ENCODE measurements around the gene FRY.

Gene FRY

DNA sequence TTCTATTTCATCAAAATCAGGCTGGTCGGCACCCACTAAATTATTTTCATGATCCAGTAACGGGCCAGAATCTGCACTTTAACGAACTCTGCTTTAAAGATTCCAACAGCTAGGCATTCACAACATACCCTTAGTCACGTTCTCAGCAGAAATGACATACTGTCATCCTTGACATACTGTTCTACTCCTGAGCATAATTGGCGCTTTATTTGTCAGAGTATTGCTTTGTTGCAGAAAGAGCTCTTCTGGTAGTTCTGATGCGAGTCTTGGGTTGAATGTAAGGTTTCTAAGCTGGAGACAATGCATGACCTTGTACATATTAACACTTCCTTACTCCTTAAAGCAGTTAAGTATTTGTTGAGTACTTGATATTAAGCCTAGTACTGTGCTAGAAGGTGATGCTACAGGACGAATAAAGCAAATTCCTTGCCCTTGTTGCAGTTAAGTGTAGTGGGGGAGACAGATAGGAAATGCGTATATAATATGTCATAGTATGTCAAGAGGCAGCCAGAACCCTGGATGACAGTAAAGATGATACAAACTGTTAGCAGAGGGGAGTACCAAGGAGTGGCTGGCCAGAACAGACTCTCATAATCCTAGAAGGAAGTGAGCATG lies 32.2 kb downstream of the FRY start:
- no peak for TF ChIP-seq POLR2A (IDR thresholded peaks at IDR 0.05; ENCODE audit: low read depth, low read length)
- no peak for DNase-seq (ENCODE audit: insufficient read length, low spot score)
- no peak for FAIRE-seq

DNA sequence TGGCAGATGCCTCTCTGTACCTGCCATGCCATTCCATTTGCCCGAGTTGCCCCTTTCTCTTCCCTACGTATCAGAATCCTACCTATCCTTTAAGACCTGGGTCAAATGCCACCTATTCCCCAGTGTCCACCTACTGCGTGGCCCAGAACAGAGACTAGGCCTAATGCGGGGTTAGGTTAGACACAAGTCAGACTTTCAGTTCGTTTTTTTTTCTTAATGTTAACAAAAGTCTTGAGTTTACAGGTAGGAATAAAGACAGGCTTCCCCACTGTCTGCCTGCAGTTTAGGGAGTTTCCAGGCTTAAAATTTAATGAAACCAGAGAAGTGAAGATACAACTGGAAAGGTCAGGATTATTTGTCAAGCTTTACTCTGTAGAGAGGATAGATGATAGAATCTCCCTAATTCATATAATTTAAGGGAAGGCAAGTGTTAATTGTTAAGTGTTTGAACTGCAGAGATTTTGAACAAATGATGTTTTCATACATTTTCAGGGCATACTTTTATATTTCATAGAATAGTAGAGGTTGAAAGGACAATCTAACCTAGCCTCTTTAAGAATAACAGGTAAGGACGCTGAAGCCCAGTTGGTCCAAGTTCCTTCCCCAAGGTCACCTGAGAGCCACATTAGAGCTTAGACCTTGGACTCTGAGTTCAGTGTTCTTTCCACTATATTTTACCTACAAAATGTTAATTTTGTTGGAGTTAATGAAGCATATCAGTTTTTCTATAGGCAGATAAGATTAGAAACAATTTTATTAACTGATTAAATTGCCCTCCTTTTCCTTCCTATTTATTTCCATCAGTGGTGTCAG lies 35.8 kb downstream of the FRY start:
- no peak for DNase-seq (ENCODE audit: insufficient read length, low spot score)
- FAIRE-seq, result no peak
- no peak for TF ChIP-seq POLR2A (IDR thresholded peaks at IDR 0.05; ENCODE audit: low read depth, low read length)

- TF ChIP-seq POLR2A (IDR thresholded peaks at IDR 0.05; ENCODE audit: low read depth, low read length), result no peak
- no peak for DNase-seq (ENCODE audit: insufficient read length, low spot score)
- FAIRE-seq, result no peak
Measured at GRCh38 chr13:32068255-32068654, 36.7 kb downstream of the FRY start.

DNA sequence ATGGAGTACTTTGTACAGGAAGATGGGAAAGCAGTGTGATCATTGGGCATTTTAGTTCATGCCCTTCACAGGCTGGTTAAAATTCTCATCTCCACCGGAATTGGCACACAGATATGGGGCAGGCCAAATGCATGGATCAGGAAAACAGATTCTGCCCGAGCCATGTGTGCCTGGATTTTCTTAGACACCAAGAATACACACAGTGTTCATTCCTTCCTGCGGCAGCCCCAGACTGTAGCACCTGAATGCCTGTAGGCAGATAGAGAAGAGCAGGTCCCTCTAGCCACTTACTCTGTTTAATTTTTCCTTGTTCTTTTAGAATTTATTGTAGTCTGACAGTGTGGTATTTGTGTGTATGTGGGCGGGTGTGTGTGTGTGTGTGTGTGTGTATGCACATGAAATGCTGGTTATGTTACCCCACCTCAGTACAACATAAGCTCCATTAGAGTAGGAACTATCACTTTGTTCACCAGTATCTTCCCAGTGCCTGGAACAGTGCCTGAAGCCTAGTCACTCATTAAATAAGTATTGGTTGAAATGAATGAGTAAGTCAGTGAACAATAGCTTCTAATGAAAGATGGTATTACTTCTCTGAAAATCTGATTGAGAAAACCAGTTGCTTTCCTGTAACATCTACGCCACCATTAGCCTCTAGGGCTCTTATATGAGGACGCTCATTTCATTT lies 41.7 kb downstream of the FRY start:
- no peak for TF ChIP-seq POLR2A (IDR thresholded peaks at IDR 0.05; ENCODE audit: low read depth, low read length)
- no peak for DNase-seq (ENCODE audit: insufficient read length, low spot score)
- FAIRE-seq, result no peak

DNA sequence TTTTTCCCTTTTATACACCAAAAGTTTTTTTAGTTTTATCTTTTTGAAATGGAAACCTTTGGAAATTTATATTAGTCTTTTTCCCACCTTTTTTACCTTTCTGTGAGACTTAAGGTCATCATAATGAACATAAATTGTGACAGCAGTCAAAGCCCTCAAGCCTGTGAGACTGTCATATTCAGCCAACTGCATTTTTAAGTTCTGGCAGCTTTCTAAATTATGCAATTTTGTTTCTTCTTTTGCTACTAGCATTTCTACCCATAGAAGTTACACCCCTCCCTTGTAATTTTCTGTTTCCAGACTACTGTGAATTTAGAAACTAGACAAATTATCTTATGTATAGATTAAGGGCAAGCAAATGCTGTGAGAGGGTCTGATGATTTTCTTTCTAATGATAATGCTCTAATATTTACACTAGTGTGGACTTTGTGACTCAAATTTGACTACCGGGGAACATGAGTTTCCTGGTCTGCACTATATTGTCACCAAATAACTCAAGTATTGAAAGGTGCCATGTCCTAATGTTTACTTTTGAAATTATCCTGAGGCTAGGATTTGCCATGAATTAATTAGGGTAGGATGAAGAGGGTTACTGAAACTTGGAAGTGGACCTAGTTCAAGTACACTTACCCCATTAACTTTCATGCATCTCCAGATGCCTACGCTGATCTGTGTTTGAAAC lies 43.7 kb downstream of the FRY start:
- TF ChIP-seq POLR2A (IDR thresholded peaks at IDR 0.05; ENCODE audit: low read depth, low read length), result no peak
- FAIRE-seq (no peak), DNase-seq (ENCODE audit: insufficient read length, low spot score) (no peak)

DNA sequence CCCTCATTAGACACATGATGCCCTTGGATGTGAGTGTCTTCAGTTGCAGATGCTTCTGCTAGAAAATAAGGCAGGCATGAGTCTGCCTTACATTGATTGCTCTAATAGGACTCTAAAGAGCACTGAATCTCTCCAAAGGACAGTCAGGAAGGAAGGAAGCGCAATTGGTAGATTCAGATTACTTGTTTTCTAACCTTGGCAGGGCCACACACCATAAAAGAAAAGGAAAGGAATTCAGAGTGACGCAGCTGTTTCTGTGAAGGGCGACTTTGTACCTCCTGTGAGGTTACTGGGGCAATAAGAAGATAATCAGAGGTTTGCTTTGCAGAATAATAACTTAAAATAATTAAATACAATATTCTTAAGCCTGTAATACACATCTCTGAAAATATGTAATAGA lies 48.0 kb downstream of the FRY start:
- DNase-seq (ENCODE audit: insufficient read length, low spot score) (no peak), FAIRE-seq (no peak)
- TF ChIP-seq POLR2A (IDR thresholded peaks at IDR 0.05; ENCODE audit: low read depth, low read length), result no peak

- DNase-seq (ENCODE audit: insufficient read length, low spot score) (no peak), FAIRE-seq (no peak)
- no peak for TF ChIP-seq POLR2A (IDR thresholded peaks at IDR 0.05; ENCODE audit: low read depth, low read length)
Measured at GRCh38 chr13:32080328-32080744, 48.8 kb downstream of the FRY start.

GRCh38 chr13:32081591-32081990 lies 50.0 kb downstream of the FRY start:
- FAIRE-seq (no peak), DNase-seq (ENCODE audit: insufficient read length, low spot score) (no peak)
- TF ChIP-seq POLR2A (IDR thresholded peaks at IDR 0.05; ENCODE audit: low read depth, low read length), result no peak

GRCh38 chr13:32086366-32086765 lies 54.8 kb downstream of the FRY start:
- no peak for TF ChIP-seq POLR2A (IDR thresholded peaks at IDR 0.05; ENCODE audit: low read depth, low read length)
- DNase-seq (ENCODE audit: insufficient read length, low spot score) (no peak), FAIRE-seq (no peak)

GRCh38 chr13:32086791-32087441 lies 55.3 kb downstream of the FRY start:
- no peak for TF ChIP-seq POLR2A (IDR thresholded peaks at IDR 0.05; ENCODE audit: low read depth, low read length)
- FAIRE-seq (no peak), DNase-seq (ENCODE audit: insufficient read length, low spot score) (no peak)

DNA sequence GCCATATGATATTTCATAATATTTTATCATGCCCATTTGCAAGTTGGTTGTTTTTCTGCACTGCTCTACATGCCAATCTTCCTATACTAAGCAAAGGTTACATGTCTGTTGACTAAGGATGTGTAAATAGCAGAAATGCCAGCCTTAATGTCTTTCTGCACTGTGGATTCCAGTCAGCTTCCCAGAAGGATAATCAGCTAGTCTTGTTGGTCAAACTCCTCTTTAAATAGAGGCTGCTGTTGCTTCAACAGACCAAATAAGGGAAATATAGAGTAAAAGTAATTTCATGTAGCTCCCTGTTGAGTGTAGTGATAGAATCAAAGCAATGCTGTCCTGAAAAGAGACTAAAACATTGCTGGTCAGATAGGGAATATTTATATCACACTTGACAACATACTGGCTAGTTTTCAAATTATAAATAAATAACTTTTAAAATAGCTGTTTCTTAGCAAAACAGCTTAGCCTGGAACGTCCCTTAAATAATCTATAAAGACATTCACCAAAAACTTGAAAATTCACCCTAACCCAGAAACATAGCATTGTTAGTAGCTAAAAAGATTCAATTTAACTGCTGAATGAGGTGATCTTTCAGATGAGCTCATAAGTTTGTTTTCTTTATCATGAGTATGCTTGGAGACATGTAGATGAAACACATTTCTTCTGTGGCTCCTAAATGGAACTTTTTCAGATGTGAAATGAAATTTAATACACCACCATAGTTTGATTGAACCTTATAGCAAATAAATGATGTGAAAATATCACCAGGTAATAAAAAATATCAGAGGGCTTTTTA lies 56.6 kb downstream of the FRY start:
- FAIRE-seq, result no peak
- no peak for TF ChIP-seq POLR2A (IDR thresholded peaks at IDR 0.05; ENCODE audit: low read depth, low read length)
- DNase-seq (ENCODE audit: insufficient read length, low spot score), result no peak

DNA sequence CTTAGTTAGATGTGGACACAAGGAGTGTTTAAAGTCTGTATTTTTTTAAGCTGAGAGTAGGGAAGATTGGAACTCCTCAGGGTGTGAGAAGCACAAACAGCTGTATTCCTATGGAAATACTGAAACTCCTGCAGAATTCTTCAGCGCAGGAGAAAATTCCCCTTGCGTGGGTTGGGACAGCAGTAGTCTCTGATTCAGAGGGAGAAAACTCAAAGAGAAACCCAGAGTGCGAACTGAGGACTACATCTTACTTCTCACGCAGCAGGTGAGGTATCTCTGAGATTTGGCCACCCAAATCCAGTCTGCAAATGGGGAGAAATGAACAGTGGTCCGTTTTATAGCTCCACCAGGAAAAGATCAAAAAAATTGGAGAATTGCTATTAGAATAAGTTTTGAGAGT lies 60.9 kb downstream of the FRY start:
- FAIRE-seq, result no peak

GRCh38 chr13:32093006-32093405 lies 61.4 kb downstream of the FRY start:
- DNase-seq (ENCODE audit: insufficient read length, low spot score) (no peak), FAIRE-seq (no peak)
- TF ChIP-seq POLR2A (IDR thresholded peaks at IDR 0.05; ENCODE audit: low read depth, low read length), result no peak

More for the DNA sequence above, 60.9 kb downstream of the FRY start:
- no peak for DNase-seq (ENCODE audit: insufficient read length, low spot score)
- TF ChIP-seq POLR2A (IDR thresholded peaks at IDR 0.05; ENCODE audit: low read depth, low read length), result no peak

Measured in H54 (cell line).